Activated CD8-positive, alpha-beta memory T cell treated with anti-CD3 and anti-CD28 coated beads, Interleukin-2, amount 50 U/mL, for 48 hours (primary cell): ENCODE data around the gene PRAMEF7.
"Not testable (repeated sequence)": the region's sequence is repeated elsewhere in the genome, so short reads cannot be mapped to it uniquely, and the experiment has no call there.

ENCODE experiments used
- DNase-seq: peaks from one replicate; pipeline ENCODE4 v3.0.0-alpha.2; 2020

PRAMEF7 gene

GRCh38 chr1:12916310-12916709 lies at the start of gene PRAMEF7:
PRAMEF7 (plus strand) TSS chr1:12916610; CDS start chr1:12917693, 1,083 bp downstream.
- not testable (repeated sequence) for DNase-seq

GRCh38 chr1:12878453-12878852 lies 38.0 kb upstream of the PRAMEF7 start:
- not testable (repeated sequence) for DNase-seq

GRCh38 chr1:12886101-12886500 lies 30.3 kb upstream of the PRAMEF7 start, which contains the start of gene PRAMEF4:
PRAMEF4 (minus strand) TSS chr1:12886201; CDS start chr1:12883394, 2,807 bp downstream.
- DNase-seq = not testable (repeated sequence)

- DNase-seq = not testable (repeated sequence)
Observed at GRCh38 chr1:12898170-12898569, 18.2 kb upstream of the PRAMEF7 start, which contains the start of gene PRAMEF10. PRAMEF10 (minus strand) TSS chr1:12898270; CDS start chr1:12895847, 2,423 bp downstream.

- DNase-seq = not testable (repeated sequence)
Observed at GRCh38 chr1:12899186-12899585, 17.2 kb upstream of the PRAMEF7 start.

GRCh38 chr1:12903793-12904572 lies 12.4 kb upstream of the PRAMEF7 start:
- DNase-seq = not testable (repeated sequence)

GRCh38 chr1:12921749-12922148 lies 5.3 kb downstream of the PRAMEF7 start:
- DNase-seq = not testable (repeated sequence)

- not testable (repeated sequence) for DNase-seq
Observed at GRCh38 chr1:12924368-12924767, 8.0 kb downstream of the PRAMEF7 start.

- not testable (repeated sequence) for DNase-seq
Observed at GRCh38 chr1:12947480-12947879, 31.1 kb downstream of the PRAMEF7 start, which contains the start of gene PRAMEF6. PRAMEF6 (minus strand) TSS chr1:12947580; CDS start chr1:12942518, 5,062 bp downstream.
